Stimulated activated CD8-positive, alpha-beta memory T cell treated with anti-CD3 and anti-CD28 coated beads, Interleukin-7, amount 100 ng/mL, for 48 hours (primary cell): ENCODE data around the gene GAB1.

ENCODE experiments used
- DNase-seq, 2 donors: peaks; one replicate each; pipeline ENCODE4 v3.0.0-alpha.2; 2020; ENCODE audit warnings: low read depth in 1 of 2; ENCODE audit errors: extremely low read depth in 1 of 2

Gene GAB1

DNA sequence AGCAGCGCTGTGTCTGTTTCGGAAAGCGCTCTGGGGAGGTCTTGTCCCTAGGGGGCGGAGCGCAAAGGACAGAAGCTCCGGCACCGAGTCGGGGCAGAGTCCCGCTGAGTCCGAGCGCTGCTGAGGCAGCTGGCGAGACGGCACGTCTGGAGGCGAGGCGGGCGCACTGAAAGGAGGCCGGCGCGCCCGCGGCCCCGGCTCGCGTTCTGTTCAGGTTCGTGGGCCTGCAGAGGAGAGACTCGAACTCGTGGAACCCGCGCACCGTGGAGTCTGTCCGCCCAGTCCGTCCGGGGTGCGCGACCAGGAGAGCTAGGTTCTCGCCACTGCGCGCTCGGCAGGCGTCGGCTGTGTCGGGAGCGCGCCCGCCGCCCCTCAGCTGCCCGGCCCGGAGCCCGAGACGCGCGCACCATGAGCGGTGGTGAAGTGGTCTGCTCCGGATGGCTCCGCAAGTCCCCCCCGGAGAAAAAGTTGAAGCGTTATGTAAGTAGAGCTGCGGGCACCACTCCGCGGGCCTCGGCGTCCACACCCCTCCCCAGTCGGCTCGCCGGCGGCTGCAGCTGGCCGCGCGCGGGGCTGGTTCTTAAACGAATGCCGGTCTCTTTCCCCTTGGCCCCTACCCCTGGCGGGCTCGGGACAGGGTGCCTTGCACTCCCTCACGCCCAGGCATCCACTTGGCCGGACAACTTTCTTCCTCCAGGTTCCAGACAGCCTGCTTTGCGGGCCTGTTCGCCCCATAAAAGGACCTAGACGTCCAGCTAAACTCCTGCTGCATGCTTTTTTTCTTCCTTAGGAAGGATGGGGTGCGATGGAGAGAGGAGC, at the start of gene GAB1:
Gene GAB1, plus strand, starts transcription at position 96 of the 819 bp plus-strand sequence. Its CDS starts 313 bp downstream, at position 409.
- DNase-seq: peak; percentile 25 to 26

DNA sequence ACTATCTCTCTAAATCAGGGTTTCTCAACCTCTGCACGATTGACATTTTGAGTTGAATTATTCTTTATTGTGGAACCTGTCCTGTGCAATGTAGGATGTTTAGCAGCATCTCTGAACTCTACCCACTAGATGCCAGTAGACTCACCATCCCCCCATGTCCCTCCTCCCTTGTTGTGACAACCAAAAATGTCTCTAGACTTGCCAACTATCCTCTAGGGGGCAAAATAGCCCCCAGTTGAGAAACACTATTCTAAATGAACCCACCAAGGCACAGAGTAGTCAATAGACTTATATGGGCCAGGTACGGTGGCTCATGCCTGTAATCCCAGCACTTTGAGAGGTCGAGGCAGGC, 49.1 kb upstream of the GAB1 start:
- DNase-seq: no peak

DNA sequence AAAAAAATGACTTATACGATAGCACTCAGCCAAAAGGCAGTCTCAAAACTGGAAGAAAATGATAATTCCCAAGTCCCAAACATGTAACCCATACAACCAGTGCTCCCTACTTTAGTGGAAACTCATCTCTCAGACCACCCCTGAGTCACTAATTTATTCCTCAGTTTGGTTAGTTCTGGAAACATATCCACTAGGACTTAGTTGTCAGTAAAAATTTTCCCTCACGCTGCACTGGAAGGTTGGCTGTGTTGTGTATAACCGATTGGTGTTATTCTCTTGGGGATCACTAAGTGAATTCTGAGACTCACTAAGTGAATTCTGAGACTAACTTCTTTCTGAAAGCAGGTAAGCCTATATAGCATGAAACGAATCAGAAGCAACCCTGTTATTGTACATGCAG, 48.5 kb upstream of the GAB1 start:
- DNase-seq: no peak

DNA sequence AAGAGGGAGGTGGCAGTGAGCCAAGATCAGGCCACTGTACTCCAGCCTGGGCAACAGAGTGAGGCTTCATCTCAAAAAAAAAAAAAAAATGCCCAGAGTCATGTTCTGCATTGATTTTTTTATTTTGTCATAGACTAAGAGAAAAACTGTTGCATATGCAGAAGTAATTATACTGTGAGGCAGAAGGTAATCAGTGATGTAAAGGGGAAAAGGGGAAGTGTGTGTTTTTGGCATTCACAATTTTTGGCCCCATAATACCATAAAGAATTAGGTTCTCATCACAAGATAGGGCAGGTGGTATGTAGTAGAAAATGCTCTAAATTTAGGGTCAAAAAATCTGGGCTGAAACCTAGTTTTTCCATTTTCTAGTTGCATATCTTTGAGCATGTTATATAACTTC, 47.3 kb upstream of the GAB1 start:
- no peak for DNase-seq

DNA sequence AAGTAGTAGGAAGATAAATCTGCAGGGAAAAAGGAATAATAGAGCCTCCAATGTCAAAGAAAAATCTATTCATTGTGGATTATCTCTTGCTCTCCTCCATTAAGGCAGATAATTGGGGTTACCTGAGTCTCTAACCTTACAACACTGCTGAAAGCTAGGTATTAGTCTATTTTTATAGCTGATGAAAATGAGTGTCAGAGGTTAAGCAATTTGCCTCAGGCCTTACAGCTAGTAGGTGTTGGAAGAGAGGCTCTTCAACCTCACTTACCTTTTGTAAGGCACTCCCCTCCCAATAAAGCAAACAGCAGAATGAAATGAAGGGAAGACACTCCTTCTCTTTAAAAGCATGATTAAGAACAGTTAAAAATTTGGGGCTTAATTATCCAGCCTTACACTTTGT, 45.4 kb upstream of the GAB1 start:
- DNase-seq: no peak

GRCh38 chr4:143292858-143293257, 43.8 kb upstream of the GAB1 start:
- no peak for DNase-seq

- DNase-seq: no peak
These were observed 42.4 kb upstream of the GAB1 start for GRCh38 chr4:143294310-143294709.

GRCh38 chr4:143294710-143295275, 41.9 kb upstream of the GAB1 start:
- no peak for DNase-seq

DNA sequence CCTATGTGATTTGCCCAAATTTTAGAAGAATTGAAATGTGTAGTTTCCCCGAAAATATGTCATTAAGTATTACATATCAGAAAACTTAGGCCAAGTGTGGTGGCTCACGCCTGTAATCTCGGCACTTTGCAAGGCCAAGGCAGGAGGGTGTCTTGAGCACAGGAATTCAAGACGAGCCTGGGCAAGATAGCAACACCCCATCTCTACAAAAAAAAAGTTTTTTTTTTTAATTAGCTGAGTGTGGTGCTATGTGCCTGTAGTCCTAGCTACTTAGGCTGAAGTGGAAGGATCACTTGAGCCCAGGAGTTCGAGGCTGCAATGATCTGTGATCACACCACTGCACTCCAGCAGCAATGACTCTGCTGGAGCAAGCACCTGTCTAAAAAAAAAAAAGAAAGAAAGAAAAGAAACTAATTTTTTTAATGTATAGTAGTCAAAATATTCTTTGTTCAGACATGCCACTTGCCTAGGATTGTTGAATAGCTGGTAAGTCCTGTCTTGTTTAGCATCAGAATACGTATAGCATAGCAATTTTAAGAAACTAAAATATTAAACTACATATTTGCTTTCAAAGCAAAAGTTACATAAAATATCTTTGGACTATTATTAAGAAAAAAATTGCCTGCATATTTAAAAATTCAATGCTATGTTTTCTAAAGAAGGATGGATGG, 40.1 kb upstream of the GAB1 start:
- DNase-seq: no peak

DNA sequence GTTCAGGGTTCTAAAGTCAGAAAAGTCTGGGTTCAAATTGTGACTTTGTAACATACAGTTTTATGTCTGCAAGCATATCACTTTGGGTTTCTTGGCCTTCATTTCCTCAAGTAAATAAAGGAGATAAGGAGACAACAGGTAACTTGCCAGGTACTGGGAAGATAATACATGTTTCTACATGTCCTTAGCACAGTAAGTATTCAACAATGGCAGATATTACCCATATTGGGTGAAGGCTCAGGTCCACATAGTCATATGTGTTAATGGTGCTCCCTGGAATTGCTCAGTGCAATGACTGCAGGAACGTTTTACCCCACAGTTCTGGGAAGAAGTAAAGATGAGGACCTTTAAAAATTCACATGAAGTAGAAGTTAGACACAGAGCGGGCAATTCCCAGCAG, 35.8 kb upstream of the GAB1 start:
- DNase-seq: no peak

DNA sequence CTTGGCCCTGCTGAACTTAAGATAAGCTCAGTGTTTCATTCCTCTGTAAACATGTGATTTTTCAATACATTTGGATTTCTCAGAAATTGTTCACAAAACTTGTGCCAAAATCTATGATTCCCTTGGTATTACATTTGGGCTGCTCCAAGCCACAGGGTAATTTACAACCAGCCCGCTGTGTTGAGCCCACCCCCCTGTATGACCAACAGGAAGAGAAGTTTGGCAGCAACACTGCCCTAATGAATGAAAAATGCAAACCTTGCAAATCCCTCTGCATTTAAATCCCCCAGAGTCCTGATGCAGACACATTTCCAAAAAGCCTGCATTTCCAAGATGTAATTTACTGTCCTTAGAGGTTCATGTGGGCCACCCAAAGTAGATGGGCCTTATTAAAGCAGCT, 34.1 kb upstream of the GAB1 start:
- DNase-seq: no peak

- DNase-seq: no peak
These were observed 29.9 kb upstream of the GAB1 start for GRCh38 chr4:143306788-143307187.

DNA sequence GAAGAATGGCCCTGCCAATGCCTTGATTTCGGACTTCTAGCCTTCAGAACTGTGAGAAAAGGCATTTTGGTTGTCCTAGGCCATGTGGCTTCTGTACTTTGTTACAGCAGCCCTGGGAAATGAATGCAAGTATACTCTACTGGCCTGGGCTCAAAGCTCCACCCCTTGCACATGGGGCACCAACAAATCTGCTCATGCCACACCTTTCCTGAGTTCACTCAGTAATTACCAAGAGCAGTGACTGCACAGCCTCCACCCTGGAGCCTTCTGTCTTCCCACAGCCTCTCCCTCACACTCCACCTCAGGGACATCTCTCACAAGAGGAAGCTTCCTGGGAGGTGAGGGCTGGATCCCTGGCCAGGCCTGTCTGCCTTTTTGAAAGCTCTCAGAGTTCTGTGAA, 29.1 kb upstream of the GAB1 start:
- no peak for DNase-seq

- DNase-seq: no peak
These were observed 28.3 kb upstream of the GAB1 start for GRCh38 chr4:143308377-143308776.

DNA sequence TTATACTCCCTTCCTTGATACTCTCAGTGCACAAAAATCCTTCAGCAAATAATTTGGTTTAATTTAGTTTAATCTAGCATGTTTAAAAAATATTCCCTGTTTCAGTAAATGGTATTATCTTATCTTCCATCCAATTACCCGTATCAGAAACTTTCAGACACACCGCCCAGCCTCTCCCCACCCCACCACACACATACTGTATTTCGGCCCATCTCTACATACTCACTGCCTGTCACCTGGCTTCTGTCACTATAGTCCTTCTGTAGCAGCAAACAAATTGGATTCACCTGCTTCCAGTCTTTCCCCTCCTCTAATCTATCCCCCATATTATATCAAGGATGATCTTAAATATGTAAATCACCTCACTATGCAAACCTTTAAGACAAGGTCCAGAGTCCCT, 24.8 kb upstream of the GAB1 start:
- no peak for DNase-seq

DNA sequence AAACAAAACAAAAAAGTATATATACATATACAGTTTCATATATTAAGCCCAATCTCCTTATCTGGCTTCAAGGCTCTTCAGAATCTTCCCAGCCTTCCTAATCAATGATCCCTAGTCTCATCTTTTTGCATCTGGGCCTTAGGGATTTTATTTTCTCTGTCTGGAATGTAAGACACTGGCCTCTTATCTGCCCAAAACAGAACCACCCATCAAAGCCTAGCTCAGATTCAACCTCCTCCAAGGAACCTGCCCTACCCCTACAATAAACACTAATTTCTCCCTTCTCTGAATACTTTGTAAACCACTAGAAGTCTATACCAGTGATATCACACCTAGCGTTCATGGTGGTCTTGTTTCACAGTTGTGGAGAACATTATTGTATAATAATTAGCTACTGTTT, 23.2 kb upstream of the GAB1 start:
- DNase-seq: no peak

DNA sequence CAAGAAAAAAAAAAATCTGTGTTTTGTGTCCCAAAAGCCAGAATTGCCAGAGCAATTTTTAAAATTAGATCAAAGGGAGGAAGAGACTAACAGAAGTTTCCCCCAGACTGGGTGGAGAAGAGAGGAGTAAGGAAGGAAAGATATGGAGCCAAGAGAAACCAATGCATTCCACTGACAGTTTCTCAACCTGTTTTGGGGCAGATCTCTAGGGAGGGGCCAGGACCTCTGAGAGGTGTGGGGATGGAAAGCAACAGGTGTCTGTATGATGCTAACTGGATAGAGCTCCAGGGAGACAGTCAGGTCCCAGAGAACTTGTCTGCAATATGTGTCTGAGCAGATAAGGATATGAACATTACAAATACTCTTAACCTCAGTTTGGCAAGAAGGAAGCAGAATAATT, 22.7 kb upstream of the GAB1 start:
- DNase-seq: no peak

- no peak for DNase-seq
These were observed 16.6 kb upstream of the GAB1 start for GRCh38 chr4:143320113-143320512.

GRCh38 chr4:143326735-143327134, 9.9 kb upstream of the GAB1 start:
- no peak for DNase-seq

DNA sequence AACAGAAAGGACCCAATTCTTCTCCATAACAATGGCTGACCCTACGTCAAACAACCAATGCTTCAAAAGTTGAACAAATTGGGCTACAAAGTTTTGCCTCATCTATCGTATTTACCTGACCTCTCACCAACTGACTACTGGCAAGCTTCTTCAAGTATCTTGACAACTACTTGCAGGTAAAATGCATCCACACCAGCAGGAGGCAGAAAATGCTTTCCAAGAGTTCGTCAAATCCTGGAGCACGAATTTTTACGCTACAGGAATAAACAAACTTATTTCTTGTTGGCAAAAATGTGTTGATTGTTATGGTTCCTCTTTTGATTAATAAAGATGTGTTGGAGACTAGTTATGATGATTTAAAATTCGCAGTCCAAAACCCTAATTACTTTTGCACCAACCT, 6.7 kb upstream of the GAB1 start:
- no peak for DNase-seq

DNA sequence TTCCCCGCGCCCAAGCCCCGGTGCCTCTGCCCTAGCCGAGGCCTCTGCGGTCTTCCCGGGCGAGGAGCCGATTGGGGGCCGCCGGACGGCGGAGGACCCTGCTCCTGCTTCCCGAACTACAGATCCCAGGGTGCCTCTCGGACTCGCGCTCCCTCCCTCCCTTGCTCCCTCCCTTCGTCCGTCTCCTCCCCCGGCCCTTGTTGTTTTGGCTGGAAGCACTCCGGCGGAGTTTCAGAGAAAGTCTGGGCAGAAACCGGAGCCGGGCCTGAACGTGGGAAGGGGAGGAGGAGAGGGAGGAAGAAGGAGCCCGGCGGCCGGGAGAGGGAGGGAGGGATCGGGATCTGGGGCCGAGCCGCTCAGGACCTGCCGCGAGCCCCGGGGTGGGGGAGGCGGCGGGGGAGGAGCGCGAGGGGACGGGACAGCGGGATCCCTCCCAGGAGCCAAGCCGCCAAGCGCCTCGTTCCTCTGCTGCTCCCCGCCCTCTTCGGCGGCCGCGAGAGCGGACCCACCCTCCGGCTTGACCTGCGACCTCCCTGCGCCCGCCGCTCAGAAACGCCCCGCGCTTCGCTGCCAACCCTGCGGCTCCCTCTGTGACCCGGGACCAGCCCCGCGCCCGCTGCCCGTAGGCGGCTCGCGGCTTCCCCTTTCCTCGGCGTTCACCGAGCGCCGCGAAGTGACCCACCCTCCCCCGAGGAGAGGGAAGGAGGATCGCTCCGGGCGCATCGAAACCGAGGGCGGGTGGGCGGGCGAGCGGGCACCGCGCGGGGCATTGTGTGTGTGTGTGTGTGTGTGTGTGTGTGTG, 496 bp upstream of the GAB1 start:
- peak in 1 of 2 donors; percentile 15 for DNase-seq
